IMR-90 (cell line): ENCODE results near the gene KRTAP10-1. TPM values are rescaled to one million over a fixed set of nuclear protein-coding genes. Genes with fewer than 3 reads are reported as not detected.

ENCODE experiments used
- ATAC-seq: fragments of 200-7000 bp; cut with Tn5 transposase; 2 replicates; pipeline ENCODE4 v1.9.1; 2020; ENCODE audit warnings: low read depth, mild to moderate bottlenecking, moderate library complexity
- BruUV-seq: library from RNA; stranded (reverse); fragments of 400-500 nt; replicated peaks from 2 replicates; lab custom pipeline; 2021; lab: Mats Ljungman, UMichigan
- CTCF ChIA-PET: fragments of 300-600 bp; formaldehyde crosslinking; extraction: SDS; loops from one replicate; lab custom pipeline; 2021; ENCODE audit warnings: antibody characterized with exemption; lab: Yijun Ruan, JAX
- POLR2A ChIA-PET: fragments of 300-600 bp; sonication (Branson Sonifier 250); formaldehyde crosslinking; loops from one replicate; lab custom pipeline; 2022; ENCODE audit warnings: antibody characterized with exemption; ENCODE audit not compliant: unreplicated experiment; lab: Charles Lee
- DNase-seq: peaks from one replicate; pipeline ENCODE4 v3.0.0; 2013
- H2AFZ ChIP-seq: replicated peaks from 2 replicates; pipeline ENCODE3; 2013; ENCODE audit warnings: low read length, mild to moderate bottlenecking; ENCODE audit not compliant: poor library complexity
- H2AK5ac ChIP-seq: 2 replicates; pipeline ENCODE4 v1.6.1; 2013; ENCODE audit warnings: low read depth, low read length, inconsistent platforms
- H2AK9ac ChIP-seq: replicated peaks from 2 replicates; pipeline ENCODE3; 2013; ENCODE audit warnings: mild to moderate bottlenecking, low read depth, low read length, moderate library complexity; ENCODE audit not compliant: poor library complexity
- H2BK120ac ChIP-seq: 2 replicates; pipeline ENCODE4 v1.6.1; 2013; ENCODE audit warnings: low read depth, low read length, inconsistent platforms
- H2BK15ac ChIP-seq: 3 replicates; pipeline ENCODE4 v1.6.1; 2013; ENCODE audit warnings: low read depth, low read length, inconsistent platforms
- H2BK20ac ChIP-seq: 2 replicates; pipeline ENCODE4 v1.6.1; 2013; ENCODE audit warnings: low read depth, mild to moderate bottlenecking, inconsistent platforms, low read length, moderate library complexity
- H2BK5ac ChIP-seq: 2 replicates; pipeline ENCODE4 v1.6.1; 2013; ENCODE audit warnings: mild to moderate bottlenecking, low read depth, low read length, inconsistent platforms; ENCODE audit not compliant: poor library complexity, severe bottlenecking
- H3K14ac ChIP-seq: replicated peaks from 2 replicates; pipeline ENCODE4 v1.6.1; 2013; ENCODE audit warnings: low read depth, low read length, inconsistent platforms
- H3K18ac ChIP-seq: 2 replicates; pipeline ENCODE4 v1.6.1; 2013; ENCODE audit warnings: low read depth, low read length, control low read depth
- H3K23ac ChIP-seq: 2 replicates; pipeline ENCODE4 v1.6.1; 2013; ENCODE audit warnings: low read depth, low read length, inconsistent platforms
- H3K27ac ChIP-seq: 2 replicates; pipeline ENCODE4 v1.5.1; 2013; ENCODE audit warnings: mild to moderate bottlenecking, control low read depth, low read length; ENCODE audit not compliant: insufficient read depth
- H3K27me3 ChIP-seq: 2 replicates; pipeline ENCODE4 v1.6.1; 2013; ENCODE audit warnings: low read length; ENCODE audit not compliant: control insufficient read depth, insufficient read depth
- H3K36me3 ChIP-seq: 2 replicates; pipeline ENCODE4 v1.6.1; 2013; ENCODE audit warnings: low read length, mixed read lengths; ENCODE audit not compliant: control insufficient read depth, insufficient read depth
- H3K4ac ChIP-seq: 2 replicates; pipeline ENCODE4 v1.6.1; 2013; ENCODE audit warnings: low read depth, low read length, inconsistent platforms
- H3K4me1 ChIP-seq: 2 replicates; pipeline ENCODE4 v1.6.1; 2013; ENCODE audit warnings: low read length, mixed read lengths; ENCODE audit not compliant: control insufficient read depth, insufficient read depth
- H3K4me2 ChIP-seq: 2 replicates; pipeline ENCODE4 v1.6.1; 2013; ENCODE audit warnings: low read depth, mild to moderate bottlenecking, control low read depth, low read length, moderate library complexity
- H3K4me3 ChIP-seq: 2 replicates; pipeline ENCODE4 v1.5.1; 2013; ENCODE audit warnings: low read depth, mild to moderate bottlenecking, control low read depth, low read length, moderate library complexity; ENCODE audit not compliant: insufficient read depth
- H3K56ac ChIP-seq: 2 replicates; pipeline ENCODE4 v1.6.1; 2013; ENCODE audit warnings: low read length, inconsistent platforms; ENCODE audit not compliant: insufficient read depth; ENCODE audit errors: extremely low read depth
- H3K79me1 ChIP-seq, 2 experiments: 2 replicates each; pipeline ENCODE4 v1.6.1; 2013; ENCODE audit warnings: low read length in 2 of 2, inconsistent platforms in 1 of 2, low read depth in 1 of 2
- H3K9ac ChIP-seq: 2 replicates; pipeline ENCODE4 v1.6.1; 2013; ENCODE audit warnings: low read depth, low read length, control low read depth
- H3K9me1 ChIP-seq: 2 replicates; pipeline ENCODE4 v1.6.1; 2013; ENCODE audit warnings: low read length, inconsistent platforms; ENCODE audit not compliant: insufficient read depth
- H3K9me3 ChIP-seq: 2 replicates; pipeline ENCODE4 v1.6.1; 2013; ENCODE audit warnings: low read length; ENCODE audit not compliant: control insufficient read depth, insufficient read depth
- H4K20me1 ChIP-seq: 2 replicates; pipeline ENCODE4 v1.6.1; 2013; ENCODE audit warnings: low read length, inconsistent platforms; ENCODE audit not compliant: insufficient read depth
- H4K5ac ChIP-seq: 2 replicates; pipeline ENCODE4 v1.6.1; 2013; ENCODE audit warnings: mild to moderate bottlenecking, low read depth, low read length, control low read depth
- H4K8ac ChIP-seq, 2 experiments: 2 replicates each; pipeline ENCODE4 v1.6.1; 2013; ENCODE audit warnings: low read depth in 2 of 2, low read length in 2 of 2, control low read depth in 1 of 2, inconsistent platforms in 1 of 2
- H4K91ac ChIP-seq: 2 replicates; pipeline ENCODE4 v1.6.1; 2013; ENCODE audit warnings: low read depth, low read length, inconsistent platforms; ENCODE audit not compliant: insufficient read depth
- BHLHE40 ChIP-seq: fragments of 150-350 bp; IDR thresholded peaks from 2 replicates; pipeline ENCODE4 v1.6.1; 2016; ENCODE audit warnings: mild to moderate bottlenecking, low read depth, low read length
- CEBPB ChIP-seq: IDR thresholded peaks from 2 replicates; pipeline ENCODE4 v1.6.1; 2012; ENCODE audit warnings: low read depth, low read length, improper control_type of control experiment
- CHD1 ChIP-seq: IDR thresholded peaks from 2 replicates; pipeline ENCODE4 v1.6.1; 2012; ENCODE audit warnings: low read depth, low read length, improper control_type of control experiment
- CTCF ChIP-seq: conservative IDR thresholded peaks from 2 replicates; pipeline ENCODE4 v1.5.1; 2012; ENCODE audit warnings: mild to moderate bottlenecking, low read depth, low read length, improper control_type of control experiment
- FOS ChIP-seq: fragments of 150-350 bp; IDR thresholded peaks from 2 replicates; pipeline ENCODE4 v1.6.1; 2016; ENCODE audit warnings: low read depth, low read length
- MAFK ChIP-seq: IDR thresholded peaks from 2 replicates; pipeline ENCODE4 v1.6.1; 2012; ENCODE audit warnings: low read depth, low read length, improper control_type of control experiment
- MAZ ChIP-seq: IDR thresholded peaks from 2 replicates; pipeline ENCODE4 v1.6.1; 2012; ENCODE audit warnings: low read depth, mild to moderate bottlenecking, low read length, improper control_type of control experiment, moderate library complexity, borderline replicate concordance
- MXI1 ChIP-seq: IDR thresholded peaks from 2 replicates; pipeline ENCODE4 v1.6.1; 2012; ENCODE audit warnings: low read depth, mild to moderate bottlenecking, low read length, moderate library complexity, borderline replicate concordance
- NFE2L2 ChIP-seq: fragments of 150-350 bp; IDR thresholded peaks from 2 replicates; pipeline ENCODE4 v1.6.1; 2016; ENCODE audit warnings: low read depth, mild to moderate bottlenecking, low read length
- POLR2A ChIP-seq: IDR thresholded peaks from 2 replicates; pipeline ENCODE4 v1.6.1; 2012; ENCODE audit warnings: mild to moderate bottlenecking, low read depth, low read length
- RAD21 ChIP-seq: IDR thresholded peaks from 2 replicates; pipeline ENCODE4 v1.6.1; 2012; ENCODE audit warnings: low read length, improper control_type of control experiment
- RCOR1 ChIP-seq: IDR thresholded peaks from 2 replicates; pipeline ENCODE4 v1.6.1; 2012; ENCODE audit warnings: mild to moderate bottlenecking, low read length, improper control_type of control experiment; ENCODE audit not compliant: insufficient replicate concordance
- RFX5 ChIP-seq: IDR thresholded peaks from 2 replicates; pipeline ENCODE4 v1.8.0; 2012; ENCODE audit warnings: low read depth, mild to moderate bottlenecking, low read length, moderate library complexity
- SMC3 ChIP-seq: fragments of 150-350 bp; IDR thresholded peaks from 2 replicates; pipeline ENCODE4 v1.6.1; 2016; ENCODE audit warnings: low read depth, mild to moderate bottlenecking, antibody characterized with exemption, low read length, moderate library complexity
- USF2 ChIP-seq: fragments of 150-350 bp; IDR thresholded peaks from 2 replicates; pipeline ENCODE4 v1.6.1; 2017; ENCODE audit warnings: mild to moderate bottlenecking, antibody characterized with exemption, low read length, low read depth
- WGBS, 2 experiments: methylation state at CpG; one replicate each; pipeline versions ENCODE4 v1.1.5 to v1.1.7; 2013; ENCODE audit warnings: missing lambda C conversion rate in 2 of 2; ENCODE audit not compliant: insufficient read length in 1 of 2; ENCODE audit errors: extremely low coverage in 2 of 2; 5-methylcytosine and 5-hydroxymethylcytosine counted together
- dilution Hi-C: fragments of 300-500 bp; cut with HindIII; formaldehyde crosslinking; loops from one replicate; pipeline ENCODE4 v1.14.3; 2018; ENCODE audit warnings: low sequenced_read_pairs; ENCODE audit not compliant: unreplicated experiment
- in situ Hi-C: fragments of 300-500 bp; cut with MboI; formaldehyde crosslinking; loops from 3 replicates; pipeline ENCODE4 v1.14.3; 2019; ENCODE audit warnings: low sequenced_read_pairs, inconsistent platforms, mixed read lengths
- intact Hi-C: fragments of 100-400 bp; cut with micrococcal nuclease; formaldehyde crosslinking; loops from 2 replicates; pipeline ENCODE4 v1.10.0; 2022
- polyA plus RNA-seq, 3 experiments: library from polyadenylated mRNA; depleted of rRNA; stranded (reverse); fragments of >200 nt; gene quantifications; 2 replicates each; pipeline ENCODE4 v1.2.3, GENCODE V29; 2012; ENCODE audit warnings: low replicate concordance in 1 of 3
- total RNA-seq: library from RNA; depleted of rRNA; stranded (reverse); fragments of >200 nt; gene quantifications from 2 replicates; pipeline ENCODE4 v1.2.3, GENCODE V29; 2012
- TF ChIP-seq, protein P1 (sequence below): fragments of 150-350 bp; IDR thresholded peaks from 2 replicates; pipeline ENCODE4 v1.6.1; 2016; ENCODE audit warnings: low read depth, mild to moderate bottlenecking, low read length, moderate library complexity, borderline replicate concordance

Gene KRTAP10-1
- total and polyA plus RNA-seq, 2 of the 4 experiments (the other 2 are of a cell fraction) = not detected

- H3K27me3 ChIP-seq = peaks cover 23% of the 10 kb centered on the region
- no peak overlapping the region for H2AK9ac ChIP-seq
- ChIA-PET POLR2A (no interaction called here), CTCF (no interaction called here)
- H3K4me1 ChIP-seq = no peaks in the 10 kb centered on the region
- intact Hi-C loops (no loop called here), in situ Hi-C loops (loop anchor here (25.0 kb wide), 1 partner anchor 432 kb away; the partner anchor contains the start of gene SLX9), dilution Hi-C loops (no loop called here)
- H3K18ac ChIP-seq = no peak overlapping the region
- no peak overlapping the region for H4K5ac ChIP-seq
- TF ChIP-seq MXI1 (no peak), RFX5 (no peak), CTCF (no peak), NFE2L2 (no peak), MAZ (no peak), FOS (no peak), RCOR1 (no peak), MAFK (no peak), SMC3 (no peak), CHD1 (no peak), RAD21 (no peak), POLR2A (no peak), BHLHE40 (no peak), CEBPB (no peak), USF2 (no peak)
- TF ChIP-seq, protein P1, sequence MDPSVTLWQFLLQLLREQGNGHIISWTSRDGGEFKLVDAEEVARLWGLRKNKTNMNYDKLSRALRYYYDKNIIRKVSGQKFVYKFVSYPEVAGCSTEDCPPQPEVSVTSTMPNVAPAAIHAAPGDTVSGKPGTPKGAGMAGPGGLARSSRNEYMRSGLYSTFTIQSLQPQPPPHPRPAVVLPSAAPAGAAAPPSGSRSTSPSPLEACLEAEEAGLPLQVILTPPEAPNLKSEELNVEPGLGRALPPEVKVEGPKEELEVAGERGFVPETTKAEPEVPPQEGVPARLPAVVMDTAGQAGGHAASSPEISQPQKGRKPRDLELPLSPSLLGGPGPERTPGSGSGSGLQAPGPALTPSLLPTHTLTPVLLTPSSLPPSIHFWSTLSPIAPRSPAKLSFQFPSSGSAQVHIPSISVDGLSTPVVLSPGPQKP = no peak
- BruUV-seq = no TSS peak
- no peak overlapping the region for H3K27ac ChIP-seq
- H3K14ac ChIP-seq = no peak overlapping the region
- 77% methylated on average over 12 of the region's 16 CpGs; no CpG with 5 or more reads in 1 of the 2 experiments for WGBS, 2 experiments
- H3K4me3 ChIP-seq = no peak overlapping the region
- H3K9ac ChIP-seq = no peak overlapping the region
- H2BK15ac ChIP-seq = no peak overlapping the region
- no peak overlapping the region for H2BK120ac ChIP-seq
- no peak overlapping the region for H3K4ac ChIP-seq
- H3K9me1 ChIP-seq = no peaks in the 10 kb centered on the region
- no peaks in the 10 kb centered on the region for H3K36me3 ChIP-seq
- H3K9me3 ChIP-seq = no peaks in the 10 kb centered on the region
- H2BK20ac ChIP-seq = no peak overlapping the region
- H4K20me1 ChIP-seq = no peaks in the 10 kb centered on the region
- no peak overlapping the region for H4K8ac ChIP-seq
- H3K56ac ChIP-seq = no peak overlapping the region
- H3K4me2 ChIP-seq = no peak overlapping the region
- no peak overlapping the region for H4K91ac ChIP-seq
- DNase-seq (no peak), ATAC-seq (no peak)
- H3K79me1 ChIP-seq = no peaks in the 10 kb centered on the region
- H3K23ac ChIP-seq = no peak overlapping the region
- no peak overlapping the region for H2BK5ac ChIP-seq
- H2AK5ac ChIP-seq = no peak overlapping the region
- no peak overlapping the region for H2AFZ ChIP-seq
Measured at GRCh38 chr21:44505673-44506278, 34.2 kb downstream of the KRTAP10-1 start.
